WTC11 (cell line): ENCODE results near the gene CXCL10. TPM values are rescaled to one million over a fixed set of nuclear protein-coding genes. Genes with fewer than 3 reads are reported as not detected.
"Not testable (repeated sequence)": the region's sequence is repeated elsewhere in the genome, so short reads cannot be mapped to it uniquely, and the experiment has no call there.

Experiments
- ATAC-seq: fragments of 200-7000 bp; cut with Tn5 transposase; 2 replicates; pipeline ENCODE4 v1.10.0; 2021; ENCODE audit warnings: mild to moderate bottlenecking, moderate library complexity
- CTCF ChIA-PET: fragments of 300-600 bp; sonication (Branson Sonifier 250); formaldehyde crosslinking; loops from one replicate; lab custom pipeline; 2021; ENCODE audit warnings: antibody characterized with exemption; lab: Charles Lee
- POLR2A ChIA-PET: fragments of 350-600 bp; sonication (Branson Sonifier 250); formaldehyde crosslinking; loops from one replicate; lab custom pipeline; 2021; ENCODE audit warnings: antibody characterized with exemption; lab: Charles Lee
- DNase-seq: peaks from one replicate; pipeline ENCODE4 v3.0.0; 2021; ENCODE audit warnings: low spot score
- H3K27ac Mint-ChIP-seq: 2 replicates; pipeline ENCODE4 v1.8.0; 2021; ENCODE audit warnings: mixed read lengths
- H3K27me3 Mint-ChIP-seq: 2 replicates; pipeline ENCODE4 v1.8.0; 2021; ENCODE audit warnings: low read depth, mild to moderate bottlenecking, moderate library complexity, mixed read lengths
- H3K36me3 Mint-ChIP-seq: 2 replicates; pipeline ENCODE4 v1.8.0; 2021; ENCODE audit warnings: mixed read lengths
- H3K4me1 Mint-ChIP-seq: 2 replicates; pipeline ENCODE4 v1.8.0; 2022; ENCODE audit warnings: mixed read lengths
- H3K4me3 Mint-ChIP-seq: 2 replicates; pipeline ENCODE4 v1.8.0; 2021; ENCODE audit warnings: mild to moderate bottlenecking, moderate library complexity, mixed read lengths
- H3K9me3 Mint-ChIP-seq: 2 replicates; pipeline ENCODE4 v1.8.0; 2021; ENCODE audit warnings: mixed read lengths
- ATF1 ChIP-seq: sonication (generic); formaldehyde crosslinking; IDR thresholded peaks from 2 replicates; pipeline ENCODE4 v1.8.1; 2023; ENCODE audit warnings: mild to moderate bottlenecking, moderate library complexity, missing genetic modification reagents
- FOXJ3 ChIP-seq: sonication (generic); formaldehyde crosslinking; IDR thresholded peaks from 2 replicates; pipeline ENCODE4 v1.9.0; 2021; ENCODE audit warnings: missing genetic modification reagents, mild to moderate bottlenecking, borderline replicate concordance
- HMGA2 ChIP-seq: fragments of 250-450 bp; sonication (Bioruptor Pico); IDR thresholded peaks from 2 replicates; pipeline ENCODE4 v1.4.0; 2021; ENCODE audit warnings: mild to moderate bottlenecking, moderate library complexity
- JUN ChIP-seq: sonication (generic); formaldehyde crosslinking; IDR thresholded peaks from 2 replicates; pipeline ENCODE4 v1.8.0; 2023; ENCODE audit warnings: mild to moderate bottlenecking, missing genetic modification reagents
- NFE2L1 ChIP-seq: sonication (generic); formaldehyde crosslinking; IDR thresholded peaks from 2 replicates; pipeline ENCODE4 v1.8.1; 2023; ENCODE audit warnings: missing genetic modification reagents
- total RNA-seq: library from RNA; stranded (reverse); gene quantifications from 3 replicates; pipeline ENCODE4 v1.2.3, GENCODE V29; 2021
- TF ChIP-seq, protein P1 (sequence below): fragments of 250-450 bp; sonication (Bioruptor Pico); IDR thresholded peaks from 2 replicates; pipeline ENCODE4 v1.8.0; 2021; ENCODE audit warnings: mild to moderate bottlenecking
- TF ChIP-seq, protein P2 (sequence below): sonication (generic); formaldehyde crosslinking; IDR thresholded peaks from 2 replicates; pipeline ENCODE4 v1.8.0; 2022; ENCODE audit warnings: mild to moderate bottlenecking, missing genetic modification reagents
- TF ChIP-seq, protein P3 (sequence below): fragments of 250-450 bp; sonication (Bioruptor Pico); IDR thresholded peaks from 2 replicates; pipeline ENCODE4 v1.9.0; 2021; ENCODE audit warnings: mild to moderate bottlenecking
- TF ChIP-seq, protein P4 (sequence below): sonication (generic); formaldehyde crosslinking; IDR thresholded peaks from 2 replicates; pipeline ENCODE4 v1.8.1; 2022; ENCODE audit warnings: low read depth, mild to moderate bottlenecking, moderate library complexity, missing genetic modification reagents, borderline replicate concordance
- TF ChIP-seq, protein P5 (sequence below): sonication (generic); formaldehyde crosslinking; IDR thresholded peaks from 2 replicates; pipeline ENCODE4 v1.8.1; 2022; ENCODE audit warnings: missing genetic modification reagents, borderline replicate concordance
- TF ChIP-seq, protein P6 (sequence below): fragments of 250-450 bp; sonication (Bioruptor Pico); conservative IDR thresholded peaks from 2 replicates; pipeline ENCODE4 v1.9.0; 2021; ENCODE audit warnings: mild to moderate bottlenecking
- TF ChIP-seq, protein P7 (sequence below): sonication (generic); formaldehyde crosslinking; IDR thresholded peaks from 2 replicates; pipeline ENCODE4 v1.8.1; 2023; ENCODE audit warnings: mild to moderate bottlenecking, missing genetic modification reagents
- TF ChIP-seq, protein P8 (sequence below): fragments of 250-450 bp; sonication (Bioruptor Pico); IDR thresholded peaks from 2 replicates; pipeline ENCODE4 v1.9.0; 2021; ENCODE audit warnings: moderate library complexity, mild to moderate bottlenecking, inconsistent platforms, borderline replicate concordance

The CXCL10 gene
- total RNA-seq, 1 experiment from 2014 or later = not detected

DNA sequence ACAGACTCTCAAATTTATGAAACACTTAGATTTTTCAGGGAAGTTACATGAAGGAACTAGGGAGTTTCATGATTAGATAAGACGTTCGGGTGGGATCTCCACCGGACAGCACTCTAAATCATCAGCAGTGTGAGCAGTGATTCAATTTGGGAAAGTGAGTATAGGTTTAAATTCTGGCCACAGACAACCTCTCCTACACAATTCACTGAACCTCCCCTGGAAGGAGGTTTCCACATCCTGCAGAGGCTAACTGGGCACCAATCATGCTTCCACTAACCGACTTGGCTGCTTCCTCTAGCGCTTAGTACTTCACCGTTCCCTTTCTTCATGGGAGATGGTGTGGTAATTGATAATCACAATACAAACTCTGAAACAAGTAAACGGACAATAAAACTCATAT is 21.6 kb downstream of the CXCL10 start (continued):
- TF ChIP-seq, protein P1, sequence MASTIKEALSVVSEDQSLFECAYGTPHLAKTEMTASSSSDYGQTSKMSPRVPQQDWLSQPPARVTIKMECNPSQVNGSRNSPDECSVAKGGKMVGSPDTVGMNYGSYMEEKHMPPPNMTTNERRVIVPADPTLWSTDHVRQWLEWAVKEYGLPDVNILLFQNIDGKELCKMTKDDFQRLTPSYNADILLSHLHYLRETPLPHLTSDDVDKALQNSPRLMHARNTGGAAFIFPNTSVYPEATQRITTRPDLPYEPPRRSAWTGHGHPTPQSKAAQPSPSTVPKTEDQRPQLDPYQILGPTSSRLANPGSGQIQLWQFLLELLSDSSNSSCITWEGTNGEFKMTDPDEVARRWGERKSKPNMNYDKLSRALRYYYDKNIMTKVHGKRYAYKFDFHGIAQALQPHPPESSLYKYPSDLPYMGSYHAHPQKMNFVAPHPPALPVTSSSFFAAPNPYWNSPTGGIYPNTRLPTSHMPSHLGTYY (CRISPR knock-in tag) = no peak
- TF ChIP-seq, protein P2, sequence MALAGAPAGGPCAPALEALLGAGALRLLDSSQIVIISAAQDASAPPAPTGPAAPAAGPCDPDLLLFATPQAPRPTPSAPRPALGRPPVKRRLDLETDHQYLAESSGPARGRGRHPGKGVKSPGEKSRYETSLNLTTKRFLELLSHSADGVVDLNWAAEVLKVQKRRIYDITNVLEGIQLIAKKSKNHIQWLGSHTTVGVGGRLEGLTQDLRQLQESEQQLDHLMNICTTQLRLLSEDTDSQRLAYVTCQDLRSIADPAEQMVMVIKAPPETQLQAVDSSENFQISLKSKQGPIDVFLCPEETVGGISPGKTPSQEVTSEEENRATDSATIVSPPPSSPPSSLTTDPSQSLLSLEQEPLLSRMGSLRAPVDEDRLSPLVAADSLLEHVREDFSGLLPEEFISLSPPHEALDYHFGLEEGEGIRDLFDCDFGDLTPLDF (CRISPR knock-in tag) = no peak
- TF ChIP-seq, protein P3, sequence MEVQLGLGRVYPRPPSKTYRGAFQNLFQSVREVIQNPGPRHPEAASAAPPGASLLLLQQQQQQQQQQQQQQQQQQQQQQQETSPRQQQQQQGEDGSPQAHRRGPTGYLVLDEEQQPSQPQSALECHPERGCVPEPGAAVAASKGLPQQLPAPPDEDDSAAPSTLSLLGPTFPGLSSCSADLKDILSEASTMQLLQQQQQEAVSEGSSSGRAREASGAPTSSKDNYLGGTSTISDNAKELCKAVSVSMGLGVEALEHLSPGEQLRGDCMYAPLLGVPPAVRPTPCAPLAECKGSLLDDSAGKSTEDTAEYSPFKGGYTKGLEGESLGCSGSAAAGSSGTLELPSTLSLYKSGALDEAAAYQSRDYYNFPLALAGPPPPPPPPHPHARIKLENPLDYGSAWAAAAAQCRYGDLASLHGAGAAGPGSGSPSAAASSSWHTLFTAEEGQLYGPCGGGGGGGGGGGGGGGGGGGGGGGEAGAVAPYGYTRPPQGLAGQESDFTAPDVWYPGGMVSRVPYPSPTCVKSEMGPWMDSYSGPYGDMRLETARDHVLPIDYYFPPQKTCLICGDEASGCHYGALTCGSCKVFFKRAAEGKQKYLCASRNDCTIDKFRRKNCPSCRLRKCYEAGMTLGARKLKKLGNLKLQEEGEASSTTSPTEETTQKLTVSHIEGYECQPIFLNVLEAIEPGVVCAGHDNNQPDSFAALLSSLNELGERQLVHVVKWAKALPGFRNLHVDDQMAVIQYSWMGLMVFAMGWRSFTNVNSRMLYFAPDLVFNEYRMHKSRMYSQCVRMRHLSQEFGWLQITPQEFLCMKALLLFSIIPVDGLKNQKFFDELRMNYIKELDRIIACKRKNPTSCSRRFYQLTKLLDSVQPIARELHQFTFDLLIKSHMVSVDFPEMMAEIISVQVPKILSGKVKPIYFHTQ = no peak
- no peak for TF ChIP-seq FOXJ3
- TF ChIP-seq NFE2L1 (CRISPR knock-in tag) = no peak
- TF ChIP-seq, protein P4, sequence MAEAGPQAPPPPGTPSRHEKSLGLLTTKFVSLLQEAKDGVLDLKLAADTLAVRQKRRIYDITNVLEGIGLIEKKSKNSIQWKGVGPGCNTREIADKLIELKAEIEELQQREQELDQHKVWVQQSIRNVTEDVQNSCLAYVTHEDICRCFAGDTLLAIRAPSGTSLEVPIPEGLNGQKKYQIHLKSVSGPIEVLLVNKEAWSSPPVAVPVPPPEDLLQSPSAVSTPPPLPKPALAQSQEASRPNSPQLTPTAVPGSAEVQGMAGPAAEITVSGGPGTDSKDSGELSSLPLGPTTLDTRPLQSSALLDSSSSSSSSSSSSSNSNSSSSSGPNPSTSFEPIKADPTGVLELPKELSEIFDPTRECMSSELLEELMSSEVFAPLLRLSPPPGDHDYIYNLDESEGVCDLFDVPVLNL = no peak
- TF ChIP-seq, protein P5, sequence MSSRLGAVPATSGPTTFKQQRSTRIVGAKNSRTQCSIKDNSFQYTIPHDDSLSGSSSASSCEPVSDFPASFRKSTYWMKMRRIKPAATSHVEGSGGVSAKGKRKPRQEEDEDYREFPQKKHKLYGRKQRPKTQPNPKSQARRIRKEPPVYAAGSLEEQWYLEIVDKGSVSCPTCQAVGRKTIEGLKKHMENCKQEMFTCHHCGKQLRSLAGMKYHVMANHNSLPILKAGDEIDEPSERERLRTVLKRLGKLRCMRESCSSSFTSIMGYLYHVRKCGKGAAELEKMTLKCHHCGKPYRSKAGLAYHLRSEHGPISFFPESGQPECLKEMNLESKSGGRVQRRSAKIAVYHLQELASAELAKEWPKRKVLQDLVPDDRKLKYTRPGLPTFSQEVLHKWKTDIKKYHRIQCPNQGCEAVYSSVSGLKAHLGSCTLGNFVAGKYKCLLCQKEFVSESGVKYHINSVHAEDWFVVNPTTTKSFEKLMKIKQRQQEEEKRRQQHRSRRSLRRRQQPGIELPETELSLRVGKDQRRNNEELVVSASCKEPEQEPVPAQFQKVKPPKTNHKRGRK (CRISPR knock-in tag) = no peak
- TF ChIP-seq, protein P6, sequence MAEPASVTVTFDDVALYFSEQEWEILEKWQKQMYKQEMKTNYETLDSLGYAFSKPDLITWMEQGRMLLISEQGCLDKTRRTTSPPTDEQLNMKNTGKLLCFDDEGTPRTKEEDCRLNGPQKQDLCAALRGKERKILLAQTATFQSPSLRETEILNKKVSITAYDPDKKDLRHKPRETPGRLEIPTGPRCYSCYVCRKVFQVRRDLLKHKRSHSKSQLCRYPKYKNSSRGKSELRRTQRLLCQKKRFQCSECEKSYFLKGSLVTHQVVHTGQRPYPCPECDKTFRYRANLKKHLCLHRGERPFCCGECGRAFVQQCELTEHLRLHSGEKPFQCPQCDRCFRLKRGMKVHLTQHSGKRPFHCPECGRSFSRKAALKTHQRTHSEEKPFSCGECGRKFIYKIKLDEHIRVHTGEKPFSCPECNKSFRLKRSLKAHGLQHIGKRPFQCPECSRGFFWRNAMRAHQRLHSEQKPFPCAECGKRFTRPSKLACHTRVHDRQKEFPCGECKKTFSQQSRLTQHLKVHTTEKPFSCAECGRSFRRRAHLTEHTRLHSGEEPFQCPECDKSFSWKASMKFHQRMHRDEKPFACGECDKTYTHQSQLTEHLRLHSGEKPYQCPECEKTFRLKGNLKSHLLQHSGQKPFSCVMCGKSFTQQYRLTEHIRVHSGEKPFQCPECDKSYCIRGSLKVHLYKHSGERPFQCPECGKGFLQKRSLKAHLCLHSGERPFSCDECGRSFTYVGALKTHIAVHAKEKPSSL = no peak
- no peak for TF ChIP-seq HMGA2 (CRISPR knock-in tag)
- TF ChIP-seq JUN (CRISPR knock-in tag) = no peak
- TF ChIP-seq, protein P7, sequence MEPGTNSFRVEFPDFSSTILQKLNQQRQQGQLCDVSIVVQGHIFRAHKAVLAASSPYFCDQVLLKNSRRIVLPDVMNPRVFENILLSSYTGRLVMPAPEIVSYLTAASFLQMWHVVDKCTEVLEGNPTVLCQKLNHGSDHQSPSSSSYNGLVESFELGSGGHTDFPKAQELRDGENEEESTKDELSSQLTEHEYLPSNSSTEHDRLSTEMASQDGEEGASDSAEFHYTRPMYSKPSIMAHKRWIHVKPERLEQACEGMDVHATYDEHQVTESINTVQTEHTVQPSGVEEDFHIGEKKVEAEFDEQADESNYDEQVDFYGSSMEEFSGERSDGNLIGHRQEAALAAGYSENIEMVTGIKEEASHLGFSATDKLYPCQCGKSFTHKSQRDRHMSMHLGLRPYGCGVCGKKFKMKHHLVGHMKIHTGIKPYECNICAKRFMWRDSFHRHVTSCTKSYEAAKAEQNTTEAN (CRISPR knock-in tag) = no peak

DNA sequence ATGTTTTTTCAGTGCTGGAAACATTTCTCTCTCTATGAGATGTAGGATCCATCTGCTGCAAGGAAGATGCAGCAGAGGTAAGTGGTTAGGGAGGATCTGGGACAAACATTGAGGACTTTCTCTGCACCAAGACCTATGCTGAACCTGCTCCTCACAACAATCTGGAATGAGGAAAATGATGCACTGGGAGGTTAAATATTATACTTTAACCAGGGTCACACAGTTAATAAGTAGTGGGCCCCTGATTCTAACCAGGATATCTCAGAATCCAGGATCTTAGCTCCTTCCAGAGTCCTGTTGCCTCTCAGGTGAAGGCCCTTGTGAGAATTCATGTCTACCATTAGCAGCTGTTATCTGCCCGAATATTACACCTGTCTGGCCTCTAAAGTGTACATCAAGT is 23.0 kb downstream of the CXCL10 start:
- Mint-ChIP-seq H3K36me3 (no peaks in the 10 kb centered on the region), H3K9me3 (no peaks in the 10 kb centered on the region)
- TF ChIP-seq, protein P8, sequence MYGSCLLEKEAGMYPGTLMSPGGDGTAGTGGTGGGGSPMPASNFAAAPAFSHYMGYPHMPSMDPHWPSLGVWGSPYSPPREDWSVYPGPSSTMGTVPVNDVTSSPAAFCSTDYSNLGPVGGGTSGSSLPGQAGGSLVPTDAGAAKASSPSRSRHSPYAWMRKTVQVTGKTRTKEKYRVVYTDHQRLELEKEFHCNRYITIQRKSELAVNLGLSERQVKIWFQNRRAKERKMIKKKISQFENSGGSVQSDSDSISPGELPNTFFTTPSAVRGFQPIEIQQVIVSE (CRISPR knock-in tag) = no peak
- TF ChIP-seq ATF1 = no peak
- TF ChIP-seq, all 79 proteins: peak for 0
- Mint-ChIP-seq H3K4me1 (no peaks in the 10 kb centered on the region), H3K27me3 (peaks cover 4% of the 10 kb centered on the region), H3K4me3 (no peak overlapping the region), H3K27ac (no peak overlapping the region)
- DNase-seq (no peak), ATAC-seq (no peak)
- CTCF ChIA-PET = interaction anchor here (1.8 kb wide), 1 partner anchor 87 kb away, joined by 9 read pairs; no protein-coding TSS in a partner anchor
- POLR2A ChIA-PET = interaction anchor here (0.6 kb wide), 1 partner anchor 22 kb away, joined by 3 read pairs; no protein-coding TSS in a partner anchor

DNA sequence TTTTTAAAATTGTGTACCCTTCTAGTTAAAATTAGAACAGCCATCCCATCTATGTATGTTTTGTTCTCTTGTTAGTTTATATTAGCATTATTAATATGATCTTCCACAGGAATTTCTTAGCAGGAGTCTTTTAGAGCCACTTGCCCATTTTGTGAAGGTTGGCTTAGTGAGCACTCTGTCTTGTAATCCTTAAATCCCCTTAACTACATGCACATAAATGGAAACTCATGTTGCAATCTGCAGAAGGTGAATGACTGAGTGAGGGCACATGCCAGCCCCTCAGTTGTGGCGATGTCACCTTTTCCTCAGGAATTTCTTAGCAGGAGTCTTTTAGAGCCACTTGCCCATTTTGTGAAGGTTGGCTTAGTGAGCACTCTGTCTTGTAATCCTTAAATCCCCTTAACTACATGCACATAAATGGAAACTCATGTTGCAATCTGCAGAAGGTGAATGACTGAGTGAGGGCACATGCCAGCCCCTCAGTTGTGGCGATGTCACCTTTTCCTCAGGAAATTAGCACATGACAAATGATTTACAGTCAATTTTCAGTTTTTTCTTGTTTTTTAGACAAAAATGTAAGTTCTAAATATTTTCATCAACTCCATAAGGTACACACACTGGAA is 24.7 kb downstream of the CXCL10 start:
- H3K4me1 Mint-ChIP-seq, H3K4me3 Mint-ChIP-seq, H3K27me3 Mint-ChIP-seq, CTCF ChIA-PET, ATAC-seq, H3K27ac Mint-ChIP-seq, H3K36me3 Mint-ChIP-seq, H3K9me3 Mint-ChIP-seq, DNase-seq, POLR2A ChIA-PET: not testable (repeated sequence)
